KOPT-K1 (cell line): ENCODE measurements around the gene PITPNC1.
"Not testable (repeated sequence)": the region's sequence is repeated elsewhere in the genome, so short reads cannot be mapped to it uniquely, and the experiment has no call there.

Experiments
- H3K27ac ChIP-seq: fragments of 200-600 bp; sonication (generic); 2 replicates; pipeline ENCODE4 v1.5.1; 2016; ENCODE audit warnings: antibody characterized with exemption, mild to moderate bottlenecking, low read depth, low read length; ENCODE audit not compliant: poor library complexity, severe bottlenecking
- H3K36me3 ChIP-seq: fragments of 200-600 bp; sonication (generic); 2 replicates; pipeline ENCODE4 v1.5.1; 2017; ENCODE audit warnings: antibody characterized with exemption, mild to moderate bottlenecking, low read length, moderate library complexity; ENCODE audit not compliant: insufficient read depth
- H3K9me3 ChIP-seq: fragments of 200-600 bp; sonication (generic); 2 replicates; pipeline ENCODE4 v1.5.1; 2017; ENCODE audit warnings: antibody characterized with exemption, low read length, mild to moderate bottlenecking; ENCODE audit not compliant: insufficient read depth, poor library complexity, severe bottlenecking

Gene PITPNC1

DNA sequence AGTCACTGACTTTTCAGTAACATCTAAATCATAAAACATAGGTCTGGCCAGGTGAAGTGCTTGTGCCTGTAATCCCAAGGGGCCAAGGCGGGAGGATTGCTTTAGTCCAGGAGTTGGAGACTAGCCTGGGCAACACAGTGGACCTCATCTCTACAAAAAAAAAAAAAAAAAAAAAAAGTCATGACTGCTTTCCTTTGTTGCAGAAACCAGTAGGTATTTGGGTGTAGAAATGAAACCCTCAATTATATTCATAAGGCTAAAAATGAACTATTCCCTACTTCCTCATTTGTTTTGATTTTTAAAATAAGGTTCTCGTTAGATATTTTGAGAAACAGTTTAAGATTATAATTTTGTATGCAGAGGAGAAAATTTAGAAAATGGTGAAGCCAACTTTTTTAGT, 26.0 kb downstream of the PITPNC1 start:
- no peaks in the 10 kb centered on the region for H3K36me3 ChIP-seq
- peak overlapping the region; percentile 1 for H3K27ac ChIP-seq

DNA sequence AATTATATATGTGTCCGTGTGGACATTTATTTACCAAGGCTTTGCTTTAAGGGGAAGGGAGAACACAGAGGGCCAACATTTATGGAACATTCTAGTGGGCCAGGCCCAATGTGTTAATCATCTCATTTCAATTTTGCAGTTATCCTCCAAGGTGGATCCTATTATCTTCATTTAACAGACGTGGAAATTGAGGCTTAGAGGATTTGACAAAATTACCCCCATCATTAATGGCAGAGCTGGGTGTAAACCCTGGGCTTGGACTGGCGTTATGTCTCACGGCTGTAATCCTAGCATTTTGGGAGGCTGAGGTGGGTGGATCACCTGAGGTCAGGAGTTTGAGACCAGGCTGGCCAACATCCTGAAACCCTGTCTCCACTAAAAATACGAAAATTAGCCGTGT, 26.4 kb downstream of the PITPNC1 start:
- no peaks in the 10 kb centered on the region for H3K36me3 ChIP-seq
- H3K27ac ChIP-seq = no peak overlapping the region
- H3K9me3 ChIP-seq = no peaks in the 10 kb centered on the region

More for the DNA sequence above, 26.0 kb downstream of the PITPNC1 start:
- no peaks in the 10 kb centered on the region for H3K9me3 ChIP-seq

DNA sequence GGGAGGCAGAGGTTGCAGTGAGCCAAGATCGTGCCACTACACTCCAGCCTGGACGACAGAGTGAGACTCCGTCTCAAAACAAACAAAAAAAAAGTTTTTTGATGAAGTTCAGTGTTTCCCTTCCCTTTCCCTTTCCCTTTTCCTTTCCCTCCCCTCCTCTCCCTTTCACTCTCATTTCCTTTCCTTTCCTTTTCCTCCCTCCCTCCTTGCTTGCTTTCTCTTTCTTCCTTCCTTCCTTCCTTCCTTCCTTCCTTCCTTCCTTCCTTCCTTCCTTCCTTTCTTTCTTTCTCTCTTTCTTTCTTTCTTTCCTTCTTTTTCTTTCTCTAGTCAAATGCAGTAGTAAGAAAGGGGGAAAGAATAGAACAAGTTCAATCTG, 31.4 kb downstream of the PITPNC1 start:
- not testable (repeated sequence) for H3K36me3 ChIP-seq, H3K9me3 ChIP-seq, H3K27ac ChIP-seq

DNA sequence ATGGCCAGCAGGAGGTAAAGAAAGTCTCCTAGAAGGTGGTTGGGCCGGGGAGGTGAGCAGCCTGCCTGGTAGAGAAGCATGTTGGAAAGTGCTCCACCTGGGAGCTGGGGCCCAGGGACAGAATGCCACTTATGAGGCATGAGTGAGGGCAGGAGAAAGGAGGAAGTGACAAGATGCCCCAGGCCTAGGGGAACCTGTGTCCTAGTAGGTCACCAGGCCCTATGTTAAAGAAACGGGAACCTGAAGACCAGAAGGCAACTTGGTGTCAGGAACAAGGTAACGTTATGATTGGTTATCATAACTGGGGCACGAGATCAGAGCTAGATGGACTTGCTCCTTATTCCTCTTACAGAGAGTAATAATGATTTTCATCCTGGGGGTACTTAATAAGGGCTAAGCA, 34.3 kb downstream of the PITPNC1 start:
- Histone ChIP-seq H3K9me3 (peaks cover 6% of the 10 kb centered on the region), H3K36me3 (no peaks in the 10 kb centered on the region), H3K27ac (no peak overlapping the region)

DNA sequence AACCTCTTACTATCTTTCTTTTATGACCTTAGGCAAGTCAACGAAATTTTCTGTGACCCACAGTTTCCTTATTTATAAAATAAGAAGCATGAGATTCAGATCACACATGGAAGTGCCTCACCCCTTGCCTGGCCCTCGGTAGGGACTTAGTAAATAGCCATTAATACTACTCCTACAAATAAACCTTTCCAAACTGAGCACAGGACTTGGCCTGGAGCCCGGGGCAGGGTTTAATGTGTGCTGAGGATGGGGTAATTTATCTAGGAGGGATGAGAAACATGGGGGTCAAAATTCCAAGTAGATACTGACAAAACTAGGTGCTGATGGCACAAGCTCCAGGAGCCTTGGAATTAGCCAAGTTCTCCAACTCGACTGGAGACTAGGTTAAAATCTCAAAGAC, 35.0 kb downstream of the PITPNC1 start:
- H3K9me3 ChIP-seq = peaks cover 6% of the 10 kb centered on the region
- H3K36me3 ChIP-seq = no peaks in the 10 kb centered on the region
- H3K27ac ChIP-seq = no peak overlapping the region

DNA sequence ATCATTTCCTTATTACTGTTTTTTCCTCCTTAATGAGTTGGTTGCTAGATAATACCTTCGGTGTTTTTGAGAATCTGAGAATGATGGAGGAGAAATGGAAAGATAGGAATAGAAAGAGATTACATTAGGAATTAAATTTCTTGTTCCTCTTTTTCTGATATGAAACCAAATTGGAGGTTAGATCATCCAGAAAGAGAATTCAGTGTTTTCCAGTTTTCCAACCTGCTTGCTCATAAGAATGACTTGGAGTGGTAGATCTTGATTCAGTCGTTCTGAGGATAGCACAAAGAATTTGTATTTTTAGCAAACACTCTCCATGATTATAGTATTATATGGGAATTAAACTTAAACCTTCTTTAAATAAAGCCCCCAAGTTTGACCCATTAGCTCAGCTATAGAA, 35.9 kb downstream of the PITPNC1 start:
- H3K27ac ChIP-seq = no peak overlapping the region
- peaks cover 6% of the 10 kb centered on the region for H3K9me3 ChIP-seq
- no peaks in the 10 kb centered on the region for H3K36me3 ChIP-seq

DNA sequence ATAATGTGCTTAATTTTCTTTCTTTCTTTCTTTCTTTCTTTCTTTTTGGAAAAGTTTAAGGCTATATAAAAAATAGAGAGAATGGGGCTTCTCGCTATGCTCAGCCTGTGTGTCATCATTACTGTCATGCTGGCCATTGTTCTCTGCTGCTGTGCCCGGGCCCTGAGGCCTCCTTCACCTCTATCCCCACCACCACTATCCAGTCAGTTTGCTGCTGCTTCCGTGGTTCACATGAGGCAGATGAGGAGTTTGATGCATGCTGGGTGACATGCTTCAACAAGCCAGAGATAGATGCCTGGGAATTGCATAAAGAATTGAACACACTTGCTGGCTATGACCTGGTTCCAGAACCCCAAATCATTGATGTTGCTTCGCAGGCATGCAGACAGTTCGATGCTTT, 36.3 kb downstream of the PITPNC1 start:
- Histone ChIP-seq H3K9me3 (peaks cover 6% of the 10 kb centered on the region), H3K27ac (no peak overlapping the region), H3K36me3 (no peaks in the 10 kb centered on the region)

DNA sequence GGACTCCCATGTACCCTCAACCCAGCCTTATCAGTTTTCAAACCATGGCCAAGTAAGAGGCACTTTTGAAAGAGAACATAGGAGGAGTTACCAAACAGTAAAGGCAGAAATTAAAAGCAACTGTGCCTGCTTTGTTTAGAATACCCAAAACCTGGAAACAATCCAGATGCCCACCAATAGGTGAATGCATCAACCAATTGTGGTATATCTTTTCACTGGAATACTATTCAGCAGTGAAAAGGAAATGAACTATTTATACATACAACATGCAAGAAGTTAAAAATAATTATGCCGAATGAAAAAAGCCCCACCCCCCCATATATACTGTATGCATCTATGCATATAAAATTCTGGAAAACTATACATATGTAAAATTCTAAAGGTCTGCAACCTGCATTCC, 37.0 kb downstream of the PITPNC1 start:
- Histone ChIP-seq H3K9me3 (peaks cover 6% of the 10 kb centered on the region), H3K36me3 (no peaks in the 10 kb centered on the region), H3K27ac (no peak overlapping the region)

DNA sequence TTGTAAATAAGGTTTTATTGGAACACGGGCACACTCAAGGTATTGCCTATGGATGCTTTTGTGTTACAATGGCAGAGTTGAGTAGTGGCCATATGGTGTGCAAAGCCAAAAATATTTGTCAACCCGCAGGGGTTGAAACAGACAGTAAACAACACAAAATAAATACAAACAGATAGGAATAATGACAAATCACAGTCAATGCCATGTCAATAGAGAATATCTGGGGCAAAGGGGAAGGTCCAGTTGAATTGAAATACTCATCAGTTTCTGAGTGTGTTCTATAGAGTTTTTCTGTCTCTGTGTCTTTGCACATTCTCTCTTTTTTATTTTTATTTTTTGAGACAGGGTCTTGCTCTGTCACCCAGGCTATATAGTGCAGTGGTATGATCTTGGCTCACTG, 37.5 kb downstream of the PITPNC1 start:
- no peaks in the 10 kb centered on the region for H3K36me3 ChIP-seq
- no peak overlapping the region for H3K27ac ChIP-seq
- H3K9me3 ChIP-seq = peaks cover 6% of the 10 kb centered on the region

DNA sequence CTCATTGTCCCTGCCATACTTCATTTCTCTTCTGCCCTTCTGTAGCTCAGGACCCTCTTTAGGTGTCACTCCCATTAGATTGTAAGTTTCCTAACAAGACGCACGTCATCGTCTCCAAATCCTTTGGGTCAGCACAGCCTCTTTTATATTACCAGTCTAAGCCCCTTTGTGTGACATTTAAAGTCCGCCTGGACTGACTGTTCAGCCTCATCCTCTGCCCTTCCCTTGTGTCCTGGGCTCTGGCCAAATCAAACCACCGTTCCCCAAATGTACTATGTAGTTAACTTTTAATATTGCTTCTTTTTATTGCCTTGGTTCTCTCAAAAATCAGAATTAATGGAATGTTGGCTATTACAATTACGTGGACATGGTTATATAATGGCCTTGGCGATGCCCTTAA, 38.2 kb downstream of the PITPNC1 start:
- no peaks in the 10 kb centered on the region for H3K36me3 ChIP-seq
- no peak overlapping the region for H3K27ac ChIP-seq
- peaks cover 6% of the 10 kb centered on the region for H3K9me3 ChIP-seq

DNA sequence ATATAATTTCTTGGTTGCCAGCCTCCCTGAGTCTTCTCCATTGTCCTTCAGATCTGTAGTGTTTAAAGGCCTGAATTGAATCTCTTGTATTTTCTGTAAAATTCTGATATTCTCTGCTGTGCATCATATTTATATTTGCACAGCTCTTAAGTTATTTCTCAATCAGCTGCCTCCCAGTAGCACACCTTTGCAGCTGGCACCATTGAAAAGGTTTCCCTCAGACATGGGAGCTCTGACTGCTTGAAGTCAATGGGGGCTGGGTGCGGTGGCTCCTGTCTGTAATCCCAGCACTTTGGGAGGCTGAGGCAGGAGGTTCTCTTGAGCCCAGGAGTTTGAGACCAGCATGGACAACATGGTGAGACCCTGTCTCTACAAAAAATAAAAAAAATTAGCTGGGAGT, 40.4 kb downstream of the PITPNC1 start:
- Histone ChIP-seq H3K27ac (no peak overlapping the region), H3K36me3 (no peaks in the 10 kb centered on the region), H3K9me3 (peaks cover 6% of the 10 kb centered on the region)

DNA sequence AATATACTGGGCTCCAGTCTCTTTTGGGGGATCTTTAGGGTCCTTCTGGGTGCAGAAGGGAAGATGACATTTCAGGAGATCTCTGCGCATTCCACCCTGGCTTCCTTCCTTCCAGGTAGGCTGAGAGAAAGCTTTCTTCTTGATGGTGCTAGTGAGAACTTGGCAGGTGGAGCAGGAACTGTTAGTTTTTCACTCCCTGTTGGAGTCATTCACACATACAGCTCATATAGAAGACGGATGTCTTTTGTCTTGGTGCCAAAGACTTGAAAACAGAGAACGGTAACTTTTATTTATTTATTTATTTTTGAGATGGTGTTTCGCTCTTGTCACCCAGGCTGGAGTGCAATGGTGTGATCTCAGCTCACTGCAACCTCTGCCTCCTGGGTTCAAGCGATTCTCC, 43.9 kb downstream of the PITPNC1 start:
- Histone ChIP-seq H3K36me3 (no peaks in the 10 kb centered on the region), H3K9me3 (no peaks in the 10 kb centered on the region), H3K27ac (peak overlapping the region; percentile 53)

DNA sequence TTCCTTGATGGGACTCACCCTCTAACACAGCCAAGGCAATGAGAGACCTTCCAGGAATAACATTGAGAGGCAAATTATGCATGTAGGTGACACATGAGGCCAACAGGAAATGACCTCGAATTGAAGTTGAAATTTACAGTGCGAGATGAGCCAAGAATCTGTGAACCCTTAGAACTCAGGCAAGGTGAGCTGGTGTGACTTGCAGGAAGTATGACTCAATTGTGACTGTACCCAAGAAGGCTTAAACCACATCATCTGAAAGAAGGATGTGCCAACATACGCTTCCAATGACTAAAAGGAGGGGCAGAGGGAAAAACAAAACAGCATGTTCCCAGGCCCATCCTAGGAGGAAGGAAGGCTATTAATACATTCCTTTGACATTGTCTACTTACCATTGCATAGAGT, 44.8 kb downstream of the PITPNC1 start:
- H3K36me3 ChIP-seq = no peaks in the 10 kb centered on the region
- H3K9me3 ChIP-seq = no peaks in the 10 kb centered on the region
- peak overlapping the region; percentile 53 for H3K27ac ChIP-seq

DNA sequence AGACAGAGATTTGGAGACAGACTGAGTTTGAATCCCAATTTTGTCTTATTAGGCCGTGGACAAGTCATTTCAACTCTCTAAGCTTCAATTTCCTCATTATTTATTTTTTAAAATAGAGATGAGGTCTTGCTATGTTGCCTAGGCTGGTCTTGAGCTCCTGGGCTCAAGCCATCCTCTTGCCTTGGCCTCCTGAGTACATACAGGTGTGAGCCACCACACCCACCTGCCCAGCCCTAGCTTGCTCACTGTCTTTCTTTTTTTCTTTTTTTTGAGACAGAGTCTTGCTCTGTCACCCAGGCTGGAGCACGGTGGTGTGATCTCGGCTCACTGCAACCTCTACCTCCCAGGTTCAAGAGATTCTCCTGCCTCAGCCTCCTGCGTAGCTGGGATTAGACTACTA, 45.2 kb downstream of the PITPNC1 start:
- not testable (repeated sequence) for H3K9me3 ChIP-seq, H3K36me3 ChIP-seq
- H3K27ac ChIP-seq = peak overlapping the region; percentile 53

DNA sequence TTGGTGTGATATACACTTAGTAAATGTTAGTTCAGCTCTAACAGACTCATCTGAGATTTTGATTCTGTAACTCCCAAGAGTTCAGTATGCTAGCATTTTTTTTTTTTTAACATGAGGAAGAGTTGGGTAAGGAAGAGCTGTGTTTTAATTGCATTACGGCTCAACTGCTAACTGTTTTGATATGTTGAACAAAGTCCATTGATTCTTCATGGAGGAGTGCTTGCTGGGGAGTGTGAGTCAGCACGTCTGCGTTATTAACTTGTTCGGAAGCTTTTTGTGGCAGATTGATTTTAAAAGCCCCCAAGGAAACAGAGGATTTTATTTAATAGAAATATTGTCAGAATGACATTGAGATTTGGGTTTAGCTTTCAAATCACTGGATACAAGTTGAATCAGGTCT, 45.8 kb downstream of the PITPNC1 start:
- Histone ChIP-seq H3K36me3 (no peaks in the 10 kb centered on the region), H3K27ac (peak overlapping the region; percentile 53), H3K9me3 (no peaks in the 10 kb centered on the region)

DNA sequence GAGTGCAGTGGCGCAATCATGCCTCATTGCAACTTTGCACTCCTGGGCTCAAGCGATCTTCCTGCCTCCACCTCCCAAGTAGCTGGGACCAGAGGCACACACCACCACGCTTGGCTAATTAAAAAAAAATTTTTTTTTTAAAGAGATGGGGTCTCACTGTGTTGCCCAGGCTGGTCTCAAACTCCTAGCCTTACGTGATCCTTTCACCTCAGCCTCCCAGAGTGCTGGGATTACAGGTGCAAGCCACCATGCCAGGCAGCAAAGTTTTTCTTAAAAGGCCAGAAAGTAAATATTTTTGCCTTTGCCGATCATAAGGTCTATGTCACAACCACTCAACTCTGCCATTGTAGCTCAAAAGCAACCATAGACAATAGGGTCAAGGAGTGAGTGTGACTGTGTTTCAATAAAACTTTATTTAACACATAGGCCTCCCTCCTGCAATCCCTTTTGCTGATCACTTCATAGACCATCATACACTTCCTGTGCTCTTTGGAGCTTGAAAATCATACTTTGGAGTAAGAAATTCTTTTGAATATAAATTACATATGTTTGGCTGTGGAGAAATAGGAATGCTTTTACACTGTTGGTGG, 48.6 kb downstream of the PITPNC1 start:
- Histone ChIP-seq H3K27ac (no peak overlapping the region), H3K36me3 (no peaks in the 10 kb centered on the region), H3K9me3 (no peaks in the 10 kb centered on the region)

DNA sequence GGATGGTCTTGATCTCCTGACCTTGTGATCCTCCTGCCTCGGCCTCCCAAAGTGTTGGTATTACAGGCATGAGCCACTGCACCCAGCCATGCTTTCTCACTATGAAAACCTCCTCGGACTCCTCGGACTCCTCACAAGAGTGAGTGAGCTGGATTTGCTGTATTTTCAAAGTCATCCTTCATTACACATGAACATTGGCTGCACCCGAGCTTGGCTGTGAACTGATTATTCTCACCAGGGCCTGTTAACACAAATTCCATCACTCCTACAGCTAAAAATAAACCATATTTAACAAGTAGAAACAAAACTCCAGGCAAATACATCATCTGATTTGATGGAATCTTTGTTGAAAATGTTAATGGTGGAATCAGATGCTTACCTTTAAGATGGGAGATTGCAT, 50.3 kb downstream of the PITPNC1 start:
- no peak overlapping the region for H3K27ac ChIP-seq
- no peaks in the 10 kb centered on the region for H3K36me3 ChIP-seq
- no peaks in the 10 kb centered on the region for H3K9me3 ChIP-seq
